ENCODE data around the gene HPDL.
"Not testable (repeated sequence)": the region's sequence is repeated elsewhere in the genome, so short reads cannot be mapped to it uniquely, and the experiment has no call there.

The HPDL gene

GRCh38 chr1:45326627-45327623 is at the start of gene HPDL:
HPDL (plus strand) TSS chr1:45326895; CDS start chr1:45327149, 254 bp downstream.
- peak; percentile 57 for DNase-seq

- DNase-seq: no peak
Observed at GRCh38 chr1:45282351-45282750, 44.3 kb upstream of the HPDL start.

GRCh38 chr1:45284858-45285257 is 41.8 kb upstream of the HPDL start:
- not testable (repeated sequence) for DNase-seq

- not testable (repeated sequence) for DNase-seq
Observed at GRCh38 chr1:45286521-45286920, 40.2 kb upstream of the HPDL start.

- DNase-seq: not testable (repeated sequence)
Observed at GRCh38 chr1:45291002-45291401, 35.7 kb upstream of the HPDL start.

GRCh38 chr1:45291716-45292115 is 35.0 kb upstream of the HPDL start:
- DNase-seq: no peak

GRCh38 chr1:45297666-45298356 is 28.9 kb upstream of the HPDL start:
- no peak for DNase-seq

GRCh38 chr1:45299296-45299695 is 27.4 kb upstream of the HPDL start:
- no peak for DNase-seq

GRCh38 chr1:45299981-45300668 is 26.6 kb upstream of the HPDL start:
- peak; percentile 50 for DNase-seq

- DNase-seq: no peak
Observed at GRCh38 chr1:45300669-45300997, 26.1 kb upstream of the HPDL start.

- DNase-seq: no peak
Observed at GRCh38 chr1:45302505-45303150, 24.1 kb upstream of the HPDL start.

- DNase-seq: peak; percentile 98
Observed at GRCh38 chr1:45303520-45304310, 23.0 kb upstream of the HPDL start.

- DNase-seq: no peak
Observed at GRCh38 chr1:45304311-45305081, 22.2 kb upstream of the HPDL start.

GRCh38 chr1:45305231-45305630 is 21.5 kb upstream of the HPDL start:
- DNase-seq: no peak

GRCh38 chr1:45306319-45306718 is 20.4 kb upstream of the HPDL start:
- DNase-seq: no peak

- DNase-seq: no peak
Observed at GRCh38 chr1:45306905-45307304, 19.8 kb upstream of the HPDL start.

- no peak for DNase-seq
Observed at GRCh38 chr1:45314266-45314665, 12.4 kb upstream of the HPDL start.

GRCh38 chr1:45317166-45317565 is 9.5 kb upstream of the HPDL start:
- no peak for DNase-seq

GRCh38 chr1:45319761-45320160 is 6.9 kb upstream of the HPDL start:
- DNase-seq: no peak

- no peak for DNase-seq
Observed at GRCh38 chr1:45321444-45321843, 5.3 kb upstream of the HPDL start.

- no peak for DNase-seq
Observed at GRCh38 chr1:45322486-45323040, 4.1 kb upstream of the HPDL start.

All from CD4-positive, alpha-beta T cell treated with Interleukin-15 for 1 hour (primary cell).